Hepatocyte (in vitro differentiated cells): ENCODE data around the gene FBXO2.

Source experiments
- CTCF ChIP-seq: fragments of 200-600 bp; sonication (generic); IDR thresholded peaks from 2 replicates; pipeline ENCODE4 v1.5.1; 2016; ENCODE audit warnings: antibody characterized with exemption, mild to moderate bottlenecking; ENCODE audit not compliant: poor library complexity
- EZH2 ChIP-seq: fragments of 200-600 bp; sonication (generic); IDR thresholded peaks from 2 replicates; pipeline ENCODE4 v1.6.1; 2016; ENCODE audit warnings: antibody characterized with exemption, mild to moderate bottlenecking, borderline replicate concordance
- EZH2phosphoT487 ChIP-seq: fragments of 200-600 bp; sonication (generic); IDR thresholded peaks from one replicate; pipeline ENCODE4 v1.6.1; 2018; ENCODE audit warnings: antibody characterized with exemption, mild to moderate bottlenecking, low read depth, moderate library complexity; ENCODE audit not compliant: unreplicated experiment, severe bottlenecking

GRCh38 chr1:11675325-11675724 lies 21.1 kb upstream of the FBXO2 start:
- no peak for TF ChIP-seq CTCF
- TF ChIP-seq EZH2phosphoT487, result no peak
- TF ChIP-seq EZH2, result no peak
